ENCODE results near the gene RAB5IF. TPM values are rescaled to one million over a fixed set of nuclear protein-coding genes. Genes with fewer than 3 reads are reported as not detected.

The RAB5IF gene
- total and polyA plus RNA-seq, 4 donors: 43.2 to 202 (median 104) TPM

GRCh38 chr20:36614781-36615557 lies 9.4 kb downstream of the RAB5IF start:
- no peaks in the 10 kb centered on the region for H3K27me3 ChIP-seq (ENCODE audit: control insufficient read depth in 3 of 3, insufficient read depth in 3 of 3, low read length in 2 of 3)
- H3K27ac ChIP-seq (ENCODE audit: low read depth in 1 of 2, low read length in 1 of 2): no peak overlapping the region
- WGBS, 2 donors: 89 to 91% methylated on average over 14 of the region's 14 CpGs
- ATAC-seq (ENCODE audit: insufficient read depth, low FRiP score): no peak
- H3K4me1 ChIP-seq (ENCODE audit: control insufficient read depth in 5 of 5, insufficient read depth in 5 of 5, low read length in 5 of 5): peaks cover 0 to 1% (median 0%) of the 10 kb centered on the region in 5 donors
- no peaks in the 10 kb centered on the region for H3K9me3 ChIP-seq (ENCODE audit: control insufficient read depth in 4 of 4, insufficient read depth in 3 of 4, low read length in 3 of 4)
- DNase-seq: no peak
- H3K4me3 ChIP-seq: no peak overlapping the region
- no peak overlapping the region for H3K9ac ChIP-seq (ENCODE audit: insufficient read depth in 1 of 2, low read length in 2 of 2)
- no peak for TF ChIP-seq CTCF (IDR thresholded peaks at IDR 0.05; ENCODE audit: control extremely low read depth, extremely low read depth)
- H3K36me3 ChIP-seq (ENCODE audit: control insufficient read depth in 4 of 4, insufficient read depth in 4 of 4, low read length in 4 of 4): peaks cover 8 to 38% (median 14%) of the 10 kb centered on the region in 4 donors

- no peak for TF ChIP-seq CTCF (IDR thresholded peaks at IDR 0.05; ENCODE audit: control extremely low read depth, extremely low read depth)
- H3K36me3 ChIP-seq (ENCODE audit: control insufficient read depth in 4 of 4, insufficient read depth in 4 of 4, low read length in 4 of 4): no peaks in the 10 kb centered on the region
- 94 to 95% methylated on average over 5 of the region's 5 CpGs for WGBS, 2 donors
- H3K4me1 ChIP-seq (ENCODE audit: control insufficient read depth in 5 of 5, insufficient read depth in 5 of 5, low read length in 5 of 5): peaks cover 0 to 3% (median 0%) of the 10 kb centered on the region in 5 donors
- H3K9me3 ChIP-seq (ENCODE audit: control insufficient read depth in 4 of 4, insufficient read depth in 3 of 4, low read length in 3 of 4): no peaks in the 10 kb centered on the region
- no peak overlapping the region for H3K27ac ChIP-seq (ENCODE audit: low read depth in 1 of 2, low read length in 1 of 2)
- no peaks in the 10 kb centered on the region for H3K27me3 ChIP-seq (ENCODE audit: control insufficient read depth in 3 of 3, insufficient read depth in 3 of 3, low read length in 2 of 3)
- no peak for ATAC-seq (ENCODE audit: insufficient read depth, low FRiP score)
- no peak overlapping the region for H3K9ac ChIP-seq (ENCODE audit: insufficient read depth in 1 of 2, low read length in 2 of 2)
- H3K4me3 ChIP-seq: no peak overlapping the region
- no peak for DNase-seq
Measured at GRCh38 chr20:36620917-36621316, 15.3 kb downstream of the RAB5IF start.

GRCh38 chr20:36623444-36623843 lies 17.9 kb downstream of the RAB5IF start:
- Histone ChIP-seq H3K9me3 (ENCODE audit: control insufficient read depth in 4 of 4, insufficient read depth in 3 of 4, low read length in 3 of 4) (no peaks in the 10 kb centered on the region), H3K9ac (ENCODE audit: insufficient read depth in 1 of 2, low read length in 2 of 2) (no peak overlapping the region), H3K36me3 (ENCODE audit: control insufficient read depth in 4 of 4, insufficient read depth in 4 of 4, low read length in 4 of 4) (no peaks in the 10 kb centered on the region), H3K27ac (ENCODE audit: low read depth in 1 of 2, low read length in 1 of 2) (no peak overlapping the region), H3K4me3 (no peak overlapping the region), H3K27me3 (ENCODE audit: control insufficient read depth in 3 of 3, insufficient read depth in 3 of 3, low read length in 2 of 3) (no peaks in the 10 kb centered on the region), H3K4me1 (ENCODE audit: control insufficient read depth in 5 of 5, insufficient read depth in 5 of 5, low read length in 5 of 5) (peaks cover 0 to 3% (median 0%) of the 10 kb centered on the region in 5 donors)
- WGBS, 2 donors: 95 to 97% methylated on average over 2 of the region's 2 CpGs
- ATAC-seq (ENCODE audit: insufficient read depth, low FRiP score): no peak
- DNase-seq: no peak
- no peak for TF ChIP-seq CTCF (IDR thresholded peaks at IDR 0.05; ENCODE audit: control extremely low read depth, extremely low read depth)
